Measurements from ENCODE around the gene TP73. TPM values are rescaled to one million over a fixed set of nuclear protein-coding genes. Genes with fewer than 3 reads are reported as not detected.

The TP73 gene
- total RNA-seq, 1 experiment from 2014 or later: 6.9 TPM

- intact Hi-C loops (cut with micrococcal nuclease; ENCODE audit: unreplicated experiment): no loop called here
- POLR2A ChIA-PET (ENCODE audit: unreplicated experiment): no interaction called here
Observed at GRCh38 chr1:3678361-3679097, 26.2 kb downstream of the TP73 start.

GRCh38 chr1:3679098-3679555 is 26.8 kb downstream of the TP73 start:
- no peaks in the 10 kb centered on the region for H3K36me3 ChIP-seq (ENCODE audit: low read depth)
- no peak for DNase-seq
- BruUV-seq (replicated peaks): no TSS peak
- peaks cover 9% of the 10 kb centered on the region; the same call in 1 of the 2 replicates for H3K27me3 ChIP-seq (ENCODE audit: insufficient read depth, low read depth)
- H3K4me1 ChIP-seq (replicated peaks; ENCODE audit: insufficient read depth): peaks cover 5% of the 10 kb centered on the region
- H3K9me2 ChIP-seq (ENCODE audit: insufficient read depth): no peaks in the 10 kb centered on the region
- H3K4me2 ChIP-seq: no peak overlapping the region
- H4K20me1 ChIP-seq (ENCODE audit: insufficient read depth): no peaks in the 10 kb centered on the region
- POLR2A ChIA-PET (ENCODE audit: unreplicated experiment): no interaction called here
- no peak for TF ChIP-seq EZH2 (IDR thresholded peaks at IDR 0.05; ENCODE audit: low read depth)
- no peak for TF ChIP-seq CTCF (conservative IDR thresholded peaks at IDR 0.05)
- H2AFZ ChIP-seq: no peak overlapping the region
- no peaks in the 10 kb centered on the region for H3F3A ChIP-seq (ENCODE audit: insufficient read depth, low read depth)
- H3K27ac ChIP-seq: no peak overlapping the region
- CTCF ChIA-PET: no interaction called here
- no peak overlapping the region for H3K4me3 ChIP-seq
- intact Hi-C loops (cut with micrococcal nuclease; ENCODE audit: unreplicated experiment): no loop called here
- H3K79me2 ChIP-seq (ENCODE audit: low read depth): no peaks in the 10 kb centered on the region
- no peaks in the 10 kb centered on the region for H3K9me3 ChIP-seq (ENCODE audit: insufficient read depth, low read depth)

More at GRCh38 chr1:3678361-3679097, 26.2 kb downstream of the TP73 start:
- Histone ChIP-seq H3K4me2 (no peak overlapping the region), H3K9me3 (ENCODE audit: insufficient read depth, low read depth) (no peaks in the 10 kb centered on the region), H3K27ac (no peak overlapping the region), H3F3A (ENCODE audit: insufficient read depth, low read depth) (no peaks in the 10 kb centered on the region), H3K36me3 (ENCODE audit: low read depth) (no peaks in the 10 kb centered on the region), H2AFZ (no peak overlapping the region), H3K4me1 (replicated peaks; ENCODE audit: insufficient read depth) (peaks cover 5% of the 10 kb centered on the region), H3K79me2 (ENCODE audit: low read depth) (no peaks in the 10 kb centered on the region), H3K4me3 (no peak overlapping the region), H3K27me3 (ENCODE audit: insufficient read depth, low read depth) (0 out of 2 replicates have a peak, but pooled peaks cover 3% of the 10 kb centered on the region), H3K9me2 (ENCODE audit: insufficient read depth) (no peaks in the 10 kb centered on the region), H4K20me1 (ENCODE audit: insufficient read depth) (no peaks in the 10 kb centered on the region)
- DNase-seq: peak in 1 of 2 experiments; percentile 45
- TF ChIP-seq CTCF (conservative IDR thresholded peaks at IDR 0.05) (no peak), EZH2 (IDR thresholded peaks at IDR 0.05; ENCODE audit: low read depth) (no peak)
- BruUV-seq (replicated peaks): no TSS peak
- CTCF ChIA-PET: no interaction called here

- H3K27ac ChIP-seq: no peak overlapping the region
- peak in 1 of 2 experiments; percentile 30 for DNase-seq
- no peak overlapping the region for H3K4me2 ChIP-seq
- H3K9me3 ChIP-seq (ENCODE audit: insufficient read depth, low read depth): no peaks in the 10 kb centered on the region
- ChIA-PET POLR2A (ENCODE audit: unreplicated experiment) (no interaction called here), CTCF (no interaction called here)
- TF ChIP-seq EZH2 (IDR thresholded peaks at IDR 0.05; ENCODE audit: low read depth): no peak
- no peak for TF ChIP-seq CTCF (conservative IDR thresholded peaks at IDR 0.05)
- intact Hi-C loops (cut with micrococcal nuclease; ENCODE audit: unreplicated experiment): no loop called here
- no peak overlapping the region for H2AFZ ChIP-seq
- no peaks in the 10 kb centered on the region for H3K36me3 ChIP-seq (ENCODE audit: low read depth)
- no peaks in the 10 kb centered on the region for H3F3A ChIP-seq (ENCODE audit: insufficient read depth, low read depth)
- no peaks in the 10 kb centered on the region for H3K79me2 ChIP-seq (ENCODE audit: low read depth)
- H3K27me3 ChIP-seq (ENCODE audit: insufficient read depth, low read depth): peaks cover 11% of the 10 kb centered on the region; the same call in 1 of the 2 replicates
- H3K4me1 ChIP-seq (replicated peaks; ENCODE audit: insufficient read depth): no peaks in the 10 kb centered on the region
- H4K20me1 ChIP-seq (ENCODE audit: insufficient read depth): no peaks in the 10 kb centered on the region
- H3K4me3 ChIP-seq: no peak overlapping the region
- no peaks in the 10 kb centered on the region for H3K9me2 ChIP-seq (ENCODE audit: insufficient read depth)
- no TSS peak for BruUV-seq (replicated peaks)
Observed at GRCh38 chr1:3679799-3680453, 27.6 kb downstream of the TP73 start.
